Measurements from ENCODE around the gene TEDC1. TPM values are rescaled to one million over a fixed set of nuclear protein-coding genes. Genes with fewer than 3 reads are reported as not detected.

Gene TEDC1
- total RNA-seq, 1 experiment from 2014 or later: 17.9 TPM

DNA sequence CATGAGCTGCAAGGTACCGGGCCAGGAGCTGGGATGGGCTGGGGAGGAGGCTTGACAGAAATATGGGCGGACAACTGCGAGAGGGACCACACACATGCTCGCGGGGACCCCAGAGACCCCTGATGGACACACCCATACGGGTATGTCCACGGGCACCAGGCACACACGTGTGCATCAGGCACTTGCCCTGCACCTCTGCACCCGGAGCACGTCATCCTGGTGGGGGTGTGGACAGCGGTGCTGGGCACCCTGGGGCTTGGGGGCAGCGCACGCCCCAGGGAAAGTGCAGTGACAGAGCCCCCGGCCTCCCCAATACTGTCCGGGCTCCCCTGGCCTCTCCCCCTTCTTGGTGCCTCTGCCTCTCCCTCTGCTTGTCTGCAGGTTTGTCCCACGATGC lies 6.1 kb upstream of the TEDC1 start:
- Mint-ChIP-seq H3K27ac (no peak overlapping the region), H3K36me3 (no peaks in the 10 kb centered on the region), H3K9me3 (no peaks in the 10 kb centered on the region), H3K27me3 (ENCODE audit: low read depth) (peaks cover 86% of the 10 kb centered on the region), H3K4me3 (no peak overlapping the region), H3K4me1 (peaks cover 18% of the 10 kb centered on the region)
- ATAC-seq: no peak
- ChIA-PET CTCF (interaction anchor here (1.3 to 5.1 kb wide), 2 partner anchors 9 to 14 kb away, joined by 3 to 116 read pairs; no protein-coding TSS in a partner anchor), POLR2A (no interaction called here)
- no peak for DNase-seq (ENCODE audit: low spot score)
- TF ChIP-seq, protein P1, sequence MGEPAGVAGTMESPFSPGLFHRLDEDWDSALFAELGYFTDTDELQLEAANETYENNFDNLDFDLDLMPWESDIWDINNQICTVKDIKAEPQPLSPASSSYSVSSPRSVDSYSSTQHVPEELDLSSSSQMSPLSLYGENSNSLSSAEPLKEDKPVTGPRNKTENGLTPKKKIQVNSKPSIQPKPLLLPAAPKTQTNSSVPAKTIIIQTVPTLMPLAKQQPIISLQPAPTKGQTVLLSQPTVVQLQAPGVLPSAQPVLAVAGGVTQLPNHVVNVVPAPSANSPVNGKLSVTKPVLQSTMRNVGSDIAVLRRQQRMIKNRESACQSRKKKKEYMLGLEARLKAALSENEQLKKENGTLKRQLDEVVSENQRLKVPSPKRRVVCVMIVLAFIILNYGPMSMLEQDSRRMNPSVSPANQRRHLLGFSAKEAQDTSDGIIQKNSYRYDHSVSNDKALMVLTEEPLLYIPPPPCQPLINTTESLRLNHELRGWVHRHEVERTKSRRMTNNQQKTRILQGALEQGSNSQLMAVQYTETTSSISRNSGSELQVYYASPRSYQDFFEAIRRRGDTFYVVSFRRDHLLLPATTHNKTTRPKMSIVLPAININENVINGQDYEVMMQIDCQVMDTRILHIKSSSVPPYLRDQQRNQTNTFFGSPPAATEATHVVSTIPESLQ (CRISPR knock-in tag; IDR thresholded peaks at IDR 0.05): no peak
- TF ChIP-seq ZNF512 (CRISPR knock-in tag; IDR thresholded peaks at IDR 0.05; ENCODE audit: borderline replicate concordance) (no peak), ZBTB21 (CRISPR knock-in tag; IDR thresholded peaks at IDR 0.05; ENCODE audit: borderline replicate concordance) (no peak), ZNF281 (CRISPR knock-in tag; IDR thresholded peaks at IDR 0.05) (no peak), CBFB (CRISPR knock-in tag; IDR thresholded peaks at IDR 0.05; ENCODE audit: low read depth) (no peak), HMGA2 (CRISPR knock-in tag; IDR thresholded peaks at IDR 0.05) (no peak), SMAD4 (CRISPR knock-in tag; IDR thresholded peaks at IDR 0.05) (no peak), PRDM15 (CRISPR knock-in tag; IDR thresholded peaks at IDR 0.05) (no peak), SMAD3 (CRISPR knock-in tag; IDR thresholded peaks at IDR 0.05; ENCODE audit: borderline replicate concordance) (no peak), FOXP4 (CRISPR knock-in tag; IDR thresholded peaks at IDR 0.05) (no peak), ZNF317 (CRISPR knock-in tag; IDR thresholded peaks at IDR 0.05; ENCODE audit: borderline replicate concordance, low read depth) (no peak)
- TF ChIP-seq, protein P2, sequence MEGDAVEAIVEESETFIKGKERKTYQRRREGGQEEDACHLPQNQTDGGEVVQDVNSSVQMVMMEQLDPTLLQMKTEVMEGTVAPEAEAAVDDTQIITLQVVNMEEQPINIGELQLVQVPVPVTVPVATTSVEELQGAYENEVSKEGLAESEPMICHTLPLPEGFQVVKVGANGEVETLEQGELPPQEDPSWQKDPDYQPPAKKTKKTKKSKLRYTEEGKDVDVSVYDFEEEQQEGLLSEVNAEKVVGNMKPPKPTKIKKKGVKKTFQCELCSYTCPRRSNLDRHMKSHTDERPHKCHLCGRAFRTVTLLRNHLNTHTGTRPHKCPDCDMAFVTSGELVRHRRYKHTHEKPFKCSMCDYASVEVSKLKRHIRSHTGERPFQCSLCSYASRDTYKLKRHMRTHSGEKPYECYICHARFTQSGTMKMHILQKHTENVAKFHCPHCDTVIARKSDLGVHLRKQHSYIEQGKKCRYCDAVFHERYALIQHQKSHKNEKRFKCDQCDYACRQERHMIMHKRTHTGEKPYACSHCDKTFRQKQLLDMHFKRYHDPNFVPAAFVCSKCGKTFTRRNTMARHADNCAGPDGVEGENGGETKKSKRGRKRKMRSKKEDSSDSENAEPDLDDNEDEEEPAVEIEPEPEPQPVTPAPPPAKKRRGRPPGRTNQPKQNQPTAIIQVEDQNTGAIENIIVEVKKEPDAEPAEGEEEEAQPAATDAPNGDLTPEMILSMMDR (IDR thresholded peaks at IDR 0.05): no peak
